GM21423 (cell line): Measurements from ENCODE around the gene CKLF.
A peak's percentile ranks its signal among the peaks of the same experiment; 100 is the strongest.
"Not testable (repeated sequence)": the region's sequence is repeated elsewhere in the genome, so short reads cannot be mapped to it uniquely, and the experiment has no call there.

Experiments used
- ATAC-seq: cut with Tn5 transposase; IDR thresholded peaks from one replicate; pipeline ENCODE4 v1.9.1; 2021; ENCODE audit warnings: mild to moderate bottlenecking, moderate library complexity; ENCODE audit not compliant: unreplicated experiment

The CKLF gene

GRCh38 chr16:66592241-66592640, 39.9 kb downstream of the CKLF start:
- ATAC-seq: no peak

- ATAC-seq: no peak
Measured at GRCh38 chr16:66592814-66593213, 40.4 kb downstream of the CKLF start.

- no peak for ATAC-seq
Measured at GRCh38 chr16:66594739-66595138, 42.4 kb downstream of the CKLF start.

- not testable (repeated sequence) for ATAC-seq
Measured at GRCh38 chr16:66596559-66596958, 44.2 kb downstream of the CKLF start.

GRCh38 chr16:66596986-66597848, 44.8 kb downstream of the CKLF start:
- no peak for ATAC-seq

- ATAC-seq: no peak
Measured at GRCh38 chr16:66598111-66598510, 45.7 kb downstream of the CKLF start.

- no peak for ATAC-seq
Measured at GRCh38 chr16:66599726-66600125, 47.4 kb downstream of the CKLF start.

- no peak for ATAC-seq
Measured at GRCh38 chr16:66600477-66600876, 48.1 kb downstream of the CKLF start.

GRCh38 chr16:66601471-66601870, 49.1 kb downstream of the CKLF start:
- ATAC-seq: no peak

GRCh38 chr16:66603537-66604375, 51.4 kb downstream of the CKLF start:
- no peak for ATAC-seq

- peak; percentile 41 for ATAC-seq
Measured at GRCh38 chr16:66604376-66605176, 52.2 kb downstream of the CKLF start, which contains the start of gene CMTM3. CMTM3 (plus strand) TSS chr16:66604704; CDS start chr16:66604806, 102 bp downstream.

GRCh38 chr16:66605177-66605978, 53.0 kb downstream of the CKLF start:
- ATAC-seq: no peak

- ATAC-seq: peak; percentile 52
Measured at GRCh38 chr16:66605979-66606751, 53.8 kb downstream of the CKLF start.

GRCh38 chr16:66608241-66609138, 56.1 kb downstream of the CKLF start:
- peak; percentile 43 for ATAC-seq

- ATAC-seq: no peak
Measured at GRCh38 chr16:66609139-66609510, 56.7 kb downstream of the CKLF start.

- ATAC-seq: no peak
Measured at GRCh38 chr16:66610111-66610820, 57.9 kb downstream of the CKLF start.

- ATAC-seq: not testable (repeated sequence)
Measured at GRCh38 chr16:66611911-66612310, 59.5 kb downstream of the CKLF start.

GRCh38 chr16:66612422-66612821, 60.0 kb downstream of the CKLF start:
- no peak for ATAC-seq
